Neural cell (in vitro differentiated cells): ENCODE measurements around the gene NT5C2.

Experiments
- CTCF ChIP-seq: fragments of 450-650 bp; IDR thresholded peaks from 2 replicates; pipeline ENCODE4 v1.5.1; 2014; ENCODE audit warnings: antibody characterized with exemption, mild to moderate bottlenecking, moderate library complexity; ENCODE audit not compliant: poor library complexity, severe bottlenecking
- EP300 ChIP-seq: fragments of 450-650 bp; conservative IDR thresholded peaks from 2 replicates; pipeline ENCODE4 v1.6.1; 2014; ENCODE audit warnings: antibody characterized with exemption, mild to moderate bottlenecking, moderate library complexity; ENCODE audit not compliant: poor library complexity, severe bottlenecking

GRCh38 chr10:103096130-103096529 lies 96.9 kb downstream of the NT5C2 start:
- TF ChIP-seq CTCF: no peak
- no peak for TF ChIP-seq EP300
